NCI-H1417 treated with DMSO at 0.1 percent for 48 hours (cell line): Measurements from ENCODE around the gene TRPC1.

Experiments
- DNase-seq: peaks from one replicate; lab custom pipeline; 2025; lab: John Stamatoyannopoulos, UW

TRPC1 gene

GRCh38 chr3:142844339-142844977 is 120.6 kb downstream of the TRPC1 start:
- DNase-seq, result no peak

DNA sequence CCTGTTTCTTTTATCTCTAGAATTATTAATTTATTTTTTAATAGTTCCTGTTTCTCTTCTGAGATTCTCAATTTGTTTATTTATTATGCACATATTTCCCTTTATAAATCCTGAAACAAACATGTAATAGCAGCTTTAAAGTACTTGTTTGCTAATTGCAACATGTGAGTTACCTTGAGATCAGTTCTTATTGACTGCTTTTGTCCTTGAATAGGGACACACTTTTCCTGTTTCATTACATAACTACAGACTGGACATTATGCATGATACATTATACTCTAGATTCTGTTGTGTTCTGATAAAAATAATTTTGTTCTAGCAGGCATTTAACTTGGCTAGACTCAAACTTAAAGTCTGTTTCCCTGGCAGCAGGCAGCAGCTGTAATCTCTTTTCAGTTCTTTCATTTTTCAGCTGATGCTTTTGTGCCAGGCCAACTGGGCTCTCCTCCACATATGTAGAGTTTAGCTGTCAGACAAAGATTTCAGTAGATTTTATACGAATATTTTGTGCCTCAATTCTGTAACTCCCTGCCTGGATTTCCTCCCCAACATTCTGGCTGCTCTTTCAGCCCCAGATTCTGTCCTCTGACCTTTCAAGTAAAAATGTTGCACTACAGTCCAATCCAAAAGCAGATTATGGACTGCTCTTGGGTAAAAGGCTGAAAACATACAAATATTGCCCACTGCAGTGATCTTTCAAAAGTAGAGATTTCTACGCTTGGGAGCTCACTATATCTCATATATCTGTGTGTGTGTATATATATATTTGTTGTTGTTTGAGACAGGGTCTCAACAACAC is 123.1 kb downstream of the TRPC1 start:
- DNase-seq, result no peak

- DNase-seq, result no peak
Measured at GRCh38 chr3:142849148-142849547, 125.3 kb downstream of the TRPC1 start.

GRCh38 chr3:142850395-142851023 is 126.7 kb downstream of the TRPC1 start:
- no peak for DNase-seq

DNA sequence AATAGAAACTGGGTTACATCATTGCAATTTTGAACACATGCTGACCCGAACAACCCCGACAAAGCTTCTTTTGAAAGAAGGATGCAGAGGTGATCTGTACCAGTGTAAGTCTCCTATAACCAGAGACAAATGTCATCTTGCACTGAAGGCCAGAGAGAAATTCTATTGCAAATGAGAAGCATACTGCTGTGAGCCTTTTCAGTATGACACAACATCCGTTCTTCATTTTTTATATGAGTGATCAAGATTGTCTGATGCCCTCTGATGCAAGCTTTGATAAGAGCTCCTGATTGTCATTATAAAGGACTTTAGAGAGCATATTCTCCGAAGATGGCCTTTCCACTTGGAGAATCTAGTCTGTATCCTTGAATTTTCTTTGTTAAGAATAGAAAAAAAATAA is 128.2 kb downstream of the TRPC1 start:
- no peak for DNase-seq

DNA sequence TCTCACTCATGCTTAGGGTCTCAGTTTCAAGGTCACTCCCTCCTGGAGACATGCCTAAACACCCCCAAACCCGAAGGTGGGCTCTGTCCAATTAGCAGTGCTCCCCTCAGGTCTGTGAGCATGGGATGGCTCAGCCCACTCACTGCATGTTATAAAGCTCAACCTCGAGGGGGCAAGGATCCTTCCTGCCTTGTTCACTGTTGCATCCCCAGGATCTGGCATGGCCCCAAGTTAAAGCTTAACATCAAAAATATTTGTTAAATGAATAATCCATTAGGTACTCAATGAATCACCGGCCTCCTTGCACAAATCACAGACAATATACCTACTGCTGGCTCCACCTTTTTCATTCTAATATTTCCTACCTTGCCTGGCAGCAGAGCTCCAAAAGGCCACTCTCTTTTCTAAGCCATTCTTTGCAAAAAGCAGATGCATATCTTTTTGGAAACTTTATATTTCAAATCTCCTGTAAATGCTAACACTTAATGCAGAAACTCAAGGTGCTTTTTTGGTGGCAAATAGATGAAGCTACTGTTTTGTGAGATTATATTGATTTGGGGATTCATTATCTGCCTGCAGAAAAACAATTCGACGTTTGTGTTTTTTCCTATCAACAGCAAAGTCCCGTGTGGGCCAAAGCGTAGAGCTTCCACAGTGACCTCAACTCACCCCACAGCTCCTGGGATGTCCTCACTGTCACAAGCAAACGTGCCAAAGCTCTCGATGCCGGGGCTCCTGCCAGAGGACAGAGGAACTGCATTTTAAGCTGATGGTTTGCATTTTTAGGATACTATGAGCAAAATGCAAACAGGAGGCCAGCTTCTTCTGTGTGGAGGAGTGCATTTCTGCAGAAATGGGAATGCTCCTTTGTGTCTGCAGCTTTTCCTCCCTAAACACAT is 129.7 kb downstream of the TRPC1 start:
- no peak for DNase-seq

- DNase-seq, result no peak
Measured at GRCh38 chr3:142857056-142857455, 133.2 kb downstream of the TRPC1 start.
